ENCODE results near the gene CSAD. TPM values are rescaled to one million over a fixed set of nuclear protein-coding genes. Genes with fewer than 3 reads are reported as not detected.

Gene CSAD
- total and polyA plus RNA-seq, 2 experiments from 2014 or later = 3.2 to 7.1 TPM

- H3K9me2 ChIP-seq (ENCODE audit: insufficient read depth) = no peaks in the 10 kb centered on the region
- no peak overlapping the region for H3K27ac Mint-ChIP-seq
- H3K4me3 ChIP-seq = no peak overlapping the region
- peaks cover 13% of the 10 kb centered on the region for H4K20me1 ChIP-seq (replicated peaks; ENCODE audit: insufficient read depth)
- H3K27me3 Mint-ChIP-seq (ENCODE audit: insufficient read depth, low read depth, poor library complexity) = peaks cover 27% of the 10 kb centered on the region
- no peak overlapping the region for H2AFZ ChIP-seq
- H3K4me1 Mint-ChIP-seq = peaks cover 60% of the 10 kb centered on the region
- H3K4me3 Mint-ChIP-seq = no peak overlapping the region; the same call in 2 of the 3 replicates
- H3K4me2 ChIP-seq = no peak overlapping the region
- H3K27ac ChIP-seq (ENCODE audit: low read depth) = no peak overlapping the region
- H3K9me3 Mint-ChIP-seq = no peaks in the 10 kb centered on the region
- H3K36me3 Mint-ChIP-seq (ENCODE audit: low read depth) = peaks cover 65% of the 10 kb centered on the region
- H3K4me1 ChIP-seq (ENCODE audit: insufficient read depth) = peaks cover 40% of the 10 kb centered on the region
- DNase-seq (ENCODE audit: low spot score) (no peak), ATAC-seq (no peak)
- peaks cover 20% of the 10 kb centered on the region for H3K36me3 ChIP-seq (ENCODE audit: insufficient read depth)
- TF ChIP-seq ZNF331 (CRISPR knock-in tag; IDR thresholded peaks at IDR 0.05; ENCODE audit: low read depth) (no peak), NANOG (IDR thresholded peaks at IDR 0.05; ENCODE audit: borderline replicate concordance) (no peak), POLR2AphosphoS5 (IDR thresholded peaks at IDR 0.05; ENCODE audit: low read depth) (no peak), REST (IDR thresholded peaks at IDR 0.05; ENCODE audit: unreplicated experiment) (no peak)
- H3K27me3 ChIP-seq (ENCODE audit: insufficient read depth) = no peaks in the 10 kb centered on the region
- peaks cover 16% of the 10 kb centered on the region for H3K79me2 ChIP-seq (replicated peaks; ENCODE audit: insufficient read depth)
- peaks cover 35% of the 10 kb centered on the region for H3F3A ChIP-seq (replicated peaks; ENCODE audit: low read depth)
Observed at GRCh38 chr12:53212931-53213330, 32.2 kb upstream of the CSAD start.

GRCh38 chr12:53211476-53212381 is 31.0 kb upstream of the CSAD start:
- Histone ChIP-seq H3K27me3 (ENCODE audit: insufficient read depth) (no peaks in the 10 kb centered on the region), H3K36me3 (ENCODE audit: insufficient read depth) (peaks cover 20% of the 10 kb centered on the region), H3K4me1 (ENCODE audit: insufficient read depth) (peaks cover 34% of the 10 kb centered on the region), H3K79me2 (replicated peaks; ENCODE audit: insufficient read depth) (peaks cover 14% of the 10 kb centered on the region), H3K9me2 (ENCODE audit: insufficient read depth) (no peaks in the 10 kb centered on the region), H3F3A (replicated peaks; ENCODE audit: low read depth) (peaks cover 30% of the 10 kb centered on the region), H2AFZ (no peak overlapping the region), H4K20me1 (replicated peaks; ENCODE audit: insufficient read depth) (peaks cover 13% of the 10 kb centered on the region), H3K4me2 (no peak overlapping the region), H3K27ac (ENCODE audit: low read depth) (no peak overlapping the region), H3K4me3 (no peak overlapping the region)
- H3K9me3 Mint-ChIP-seq = no peaks in the 10 kb centered on the region
- H3K27me3 Mint-ChIP-seq (ENCODE audit: insufficient read depth, low read depth, poor library complexity) = peaks cover 26% of the 10 kb centered on the region
- H3K4me1 Mint-ChIP-seq = peaks cover 53% of the 10 kb centered on the region
- H3K4me3 Mint-ChIP-seq = no peak overlapping the region; the same call in 2 of the 3 replicates
- peaks cover 65% of the 10 kb centered on the region for H3K36me3 Mint-ChIP-seq (ENCODE audit: low read depth)
- TF ChIP-seq, protein P1, sequence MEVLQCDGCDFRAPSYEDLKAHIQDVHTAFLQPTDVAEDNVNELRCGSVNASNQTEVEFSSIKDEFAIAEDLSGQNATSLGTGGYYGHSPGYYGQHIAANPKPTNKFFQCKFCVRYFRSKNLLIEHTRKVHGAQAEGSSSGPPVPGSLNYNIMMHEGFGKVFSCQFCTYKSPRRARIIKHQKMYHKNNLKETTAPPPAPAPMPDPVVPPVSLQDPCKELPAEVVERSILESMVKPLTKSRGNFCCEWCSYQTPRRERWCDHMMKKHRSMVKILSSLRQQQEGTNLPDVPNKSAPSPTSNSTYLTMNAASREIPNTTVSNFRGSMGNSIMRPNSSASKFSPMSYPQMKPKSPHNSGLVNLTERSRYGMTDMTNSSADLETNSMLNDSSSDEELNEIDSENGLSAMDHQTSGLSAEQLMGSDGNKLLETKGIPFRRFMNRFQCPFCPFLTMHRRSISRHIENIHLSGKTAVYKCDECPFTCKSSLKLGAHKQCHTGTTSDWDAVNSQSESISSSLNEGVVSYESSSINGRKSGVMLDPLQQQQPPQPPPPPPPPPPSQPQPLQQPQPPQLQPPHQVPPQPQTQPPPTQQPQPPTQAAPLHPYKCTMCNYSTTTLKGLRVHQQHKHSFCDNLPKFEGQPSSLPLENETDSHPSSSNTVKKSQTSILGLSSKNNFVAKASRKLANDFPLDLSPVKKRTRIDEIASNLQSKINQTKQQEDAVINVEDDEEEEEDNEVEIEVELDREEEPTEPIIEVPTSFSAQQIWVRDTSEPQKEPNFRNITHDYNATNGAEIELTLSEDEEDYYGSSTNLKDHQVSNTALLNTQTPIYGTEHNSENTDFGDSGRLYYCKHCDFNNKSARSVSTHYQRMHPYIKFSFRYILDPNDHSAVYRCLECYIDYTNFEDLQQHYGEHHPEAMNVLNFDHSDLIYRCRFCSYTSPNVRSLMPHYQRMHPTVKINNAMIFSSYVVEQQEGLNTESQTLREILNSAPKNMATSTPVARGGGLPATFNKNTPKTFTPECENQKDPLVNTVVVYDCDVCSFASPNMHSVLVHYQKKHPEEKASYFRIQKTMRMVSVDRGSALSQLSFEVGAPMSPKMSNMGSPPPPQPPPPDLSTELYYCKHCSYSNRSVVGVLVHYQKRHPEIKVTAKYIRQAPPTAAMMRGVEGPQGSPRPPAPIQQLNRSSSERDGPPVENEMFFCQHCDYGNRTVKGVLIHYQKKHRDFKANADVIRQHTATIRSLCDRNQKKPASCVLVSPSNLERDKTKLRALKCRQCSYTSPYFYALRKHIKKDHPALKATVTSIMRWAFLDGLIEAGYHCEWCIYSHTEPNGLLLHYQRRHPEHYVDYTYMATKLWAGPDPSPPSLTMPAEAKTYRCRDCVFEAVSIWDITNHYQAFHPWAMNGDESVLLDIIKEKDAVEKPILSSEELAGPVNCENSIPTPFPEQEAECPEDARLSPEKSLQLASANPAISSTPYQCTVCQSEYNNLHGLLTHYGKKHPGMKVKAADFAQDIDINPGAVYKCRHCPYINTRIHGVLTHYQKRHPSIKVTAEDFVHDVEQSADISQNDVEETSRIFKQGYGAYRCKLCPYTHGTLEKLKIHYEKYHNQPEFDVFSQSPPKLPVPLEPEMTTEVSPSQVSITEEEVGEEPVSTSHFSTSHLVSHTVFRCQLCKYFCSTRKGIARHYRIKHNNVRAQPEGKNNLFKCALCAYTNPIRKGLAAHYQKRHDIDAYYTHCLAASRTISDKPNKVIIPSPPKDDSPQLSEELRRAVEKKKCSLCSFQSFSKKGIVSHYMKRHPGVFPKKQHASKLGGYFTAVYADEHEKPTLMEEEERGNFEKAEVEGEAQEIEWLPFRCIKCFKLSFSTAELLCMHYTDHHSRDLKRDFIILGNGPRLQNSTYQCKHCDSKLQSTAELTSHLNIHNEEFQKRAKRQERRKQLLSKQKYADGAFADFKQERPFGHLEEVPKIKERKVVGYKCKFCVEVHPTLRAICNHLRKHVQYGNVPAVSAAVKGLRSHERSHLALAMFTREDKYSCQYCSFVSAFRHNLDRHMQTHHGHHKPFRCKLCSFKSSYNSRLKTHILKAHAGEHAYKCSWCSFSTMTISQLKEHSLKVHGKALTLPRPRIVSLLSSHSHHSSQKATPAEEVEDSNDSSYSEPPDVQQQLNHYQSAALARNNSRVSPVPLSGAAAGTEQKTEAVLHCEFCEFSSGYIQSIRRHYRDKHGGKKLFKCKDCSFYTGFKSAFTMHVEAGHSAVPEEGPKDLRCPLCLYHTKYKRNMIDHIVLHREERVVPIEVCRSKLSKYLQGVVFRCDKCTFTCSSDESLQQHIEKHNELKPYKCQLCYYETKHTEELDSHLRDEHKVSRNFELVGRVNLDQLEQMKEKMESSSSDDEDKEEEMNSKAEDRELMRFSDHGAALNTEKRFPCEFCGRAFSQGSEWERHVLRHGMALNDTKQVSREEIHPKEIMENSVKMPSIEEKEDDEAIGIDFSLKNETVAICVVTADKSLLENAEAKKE (CRISPR knock-in tag; IDR thresholded peaks at IDR 0.05) = no peak
- no peak for TF ChIP-seq ZNF331 (CRISPR knock-in tag; IDR thresholded peaks at IDR 0.05; ENCODE audit: low read depth)
- peak; percentile 65 to 80 for TF ChIP-seq CTCF (conservative IDR thresholded peaks at IDR 0.05; ENCODE audit: low read depth in 2 of 2)
- ATAC-seq (peak; percentile 34), DNase-seq (ENCODE audit: low spot score) (peak; percentile 69)
- no peak overlapping the region for H3K27ac Mint-ChIP-seq
